Measurements from ENCODE around the gene CADM1.

Gene CADM1

DNA sequence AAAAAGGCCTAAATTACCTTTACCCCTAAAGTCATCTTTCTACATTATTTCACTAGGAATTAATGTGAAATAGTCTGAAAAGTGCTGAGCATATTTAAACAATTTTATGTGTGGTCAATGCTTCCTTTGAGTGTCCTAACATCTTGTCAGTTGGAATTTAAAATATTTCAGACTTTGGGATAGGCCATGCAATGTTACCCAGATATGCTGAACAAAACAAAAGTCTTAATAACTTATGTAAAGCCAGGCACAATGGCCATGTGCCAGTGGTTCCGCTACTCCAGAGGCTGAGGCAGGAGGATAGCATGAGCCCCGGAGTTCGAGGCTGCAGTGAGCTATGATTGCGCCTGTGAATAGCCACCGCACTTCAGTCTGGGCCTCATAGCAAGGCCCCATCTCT, 137.4 kb downstream of the CADM1 start:
- Histone ChIP-seq H3K4me1 (ENCODE audit: insufficient read depth, low read length) (peaks cover 15% of the 10 kb centered on the region), H3K9me3 (ENCODE audit: insufficient read depth, low read depth, low read length) (no peaks in the 10 kb centered on the region), H3K27me3 (ENCODE audit: insufficient read depth, low read length) (no peaks in the 10 kb centered on the region), H3K4me3 (ENCODE audit: low read length) (no peak overlapping the region), H3K9ac (ENCODE audit: low read depth, low read length) (no peak overlapping the region), H3K36me3 (ENCODE audit: insufficient read depth, low read length) (no peaks in the 10 kb centered on the region), H3K27ac (ENCODE audit: low read depth, low read length) (no peak overlapping the region)
- WGBS = 91% methylated on average over 5 of the region's 5 CpGs

DNA sequence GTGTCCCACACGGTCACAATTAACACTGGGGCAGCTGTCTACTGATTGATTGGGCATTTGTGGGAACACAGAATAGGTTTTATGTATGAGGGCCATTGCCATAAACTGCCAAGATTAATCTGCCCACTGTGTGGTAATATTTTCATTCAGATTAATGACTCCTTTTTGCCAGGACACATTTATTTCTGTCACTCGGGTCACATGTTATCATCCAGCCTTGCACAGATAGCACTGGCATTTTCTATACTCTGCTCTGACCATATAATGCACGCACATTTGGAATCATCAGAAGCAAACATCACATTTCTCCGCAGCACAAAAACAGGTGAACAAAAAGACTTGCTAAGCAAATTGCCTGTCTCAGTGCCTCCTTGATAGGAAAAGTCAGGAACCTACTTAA, 138.3 kb downstream of the CADM1 start:
- Histone ChIP-seq H3K27ac (ENCODE audit: low read depth, low read length) (no peak overlapping the region), H3K9ac (ENCODE audit: low read depth, low read length) (no peak overlapping the region), H3K9me3 (ENCODE audit: insufficient read depth, low read depth, low read length) (no peaks in the 10 kb centered on the region), H3K27me3 (ENCODE audit: insufficient read depth, low read length) (no peaks in the 10 kb centered on the region), H3K4me1 (ENCODE audit: insufficient read depth, low read length) (peaks cover 15% of the 10 kb centered on the region), H3K4me3 (ENCODE audit: low read length) (no peak overlapping the region), H3K36me3 (ENCODE audit: insufficient read depth, low read length) (no peaks in the 10 kb centered on the region)
- 95% methylated on average over 4 of the region's 4 CpGs for WGBS

DNA sequence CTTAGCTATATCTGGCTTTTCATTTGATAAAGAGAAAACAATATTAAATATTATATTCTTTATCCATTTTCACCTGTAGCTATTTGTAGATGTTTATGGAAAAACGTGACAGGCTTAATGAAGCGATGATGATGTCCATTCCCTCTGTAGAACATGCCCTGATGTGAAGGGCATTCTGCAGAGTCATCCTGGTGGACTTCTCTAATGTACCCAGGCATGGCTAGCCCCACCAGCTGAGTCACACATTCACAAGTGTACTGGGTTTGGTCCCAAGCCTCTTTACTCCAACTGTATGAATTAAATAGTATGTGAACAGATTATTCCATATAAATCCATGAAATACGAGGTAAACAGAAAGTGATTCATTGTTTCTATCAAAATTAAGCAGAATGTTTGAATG, 139.3 kb downstream of the CADM1 start:
- no peaks in the 10 kb centered on the region for H3K9me3 ChIP-seq (ENCODE audit: insufficient read depth, low read depth, low read length)
- peaks cover 15% of the 10 kb centered on the region for H3K4me1 ChIP-seq (ENCODE audit: insufficient read depth, low read length)
- no peak overlapping the region for H3K27ac ChIP-seq (ENCODE audit: low read depth, low read length)
- H3K9ac ChIP-seq (ENCODE audit: low read depth, low read length) = no peak overlapping the region
- 99% methylated on average over 3 of the region's 3 CpGs for WGBS
- no peaks in the 10 kb centered on the region for H3K36me3 ChIP-seq (ENCODE audit: insufficient read depth, low read length)
- no peak overlapping the region for H3K4me3 ChIP-seq (ENCODE audit: low read length)
- H3K27me3 ChIP-seq (ENCODE audit: insufficient read depth, low read length) = no peaks in the 10 kb centered on the region

DNA sequence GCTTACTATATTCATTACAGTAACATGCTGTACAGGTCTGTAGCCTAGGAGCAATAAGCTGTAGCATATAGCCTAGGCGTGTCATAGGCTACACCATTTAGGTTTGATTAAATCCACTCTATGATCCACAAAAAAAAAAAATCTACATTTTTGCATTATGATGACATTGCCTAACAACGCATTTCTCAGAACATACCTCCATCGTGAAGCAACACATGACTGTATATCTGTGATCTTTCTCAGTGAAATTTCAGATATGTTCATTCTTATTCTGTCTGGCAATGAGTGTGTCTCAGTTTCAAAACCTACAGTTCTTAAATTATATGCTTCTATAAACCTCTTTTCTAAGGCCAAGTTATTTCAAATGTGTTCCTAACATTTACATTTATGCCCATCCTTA, 140.3 kb downstream of the CADM1 start:
- Histone ChIP-seq H3K27ac (ENCODE audit: low read depth, low read length) (no peak overlapping the region), H3K9me3 (ENCODE audit: insufficient read depth, low read depth, low read length) (no peaks in the 10 kb centered on the region), H3K36me3 (ENCODE audit: insufficient read depth, low read length) (no peaks in the 10 kb centered on the region), H3K27me3 (ENCODE audit: insufficient read depth, low read length) (no peaks in the 10 kb centered on the region), H3K4me3 (ENCODE audit: low read length) (no peak overlapping the region), H3K9ac (ENCODE audit: low read depth, low read length) (no peak overlapping the region), H3K4me1 (ENCODE audit: insufficient read depth, low read length) (peaks cover 15% of the 10 kb centered on the region)
- WGBS = 97% methylated on average over 3 of the region's 3 CpGs

GRCh38 chr11:115363426-115363825, 140.8 kb downstream of the CADM1 start:
- Histone ChIP-seq H3K27me3 (ENCODE audit: insufficient read depth, low read length) (no peaks in the 10 kb centered on the region), H3K9me3 (ENCODE audit: insufficient read depth, low read depth, low read length) (no peaks in the 10 kb centered on the region), H3K36me3 (ENCODE audit: insufficient read depth, low read length) (no peaks in the 10 kb centered on the region), H3K4me3 (ENCODE audit: low read length) (no peak overlapping the region), H3K4me1 (ENCODE audit: insufficient read depth, low read length) (peaks cover 11% of the 10 kb centered on the region), H3K27ac (ENCODE audit: low read depth, low read length) (no peak overlapping the region), H3K9ac (ENCODE audit: low read depth, low read length) (no peak overlapping the region)
- WGBS = 100% methylated on average over 1 of the region's 2 CpGs

DNA sequence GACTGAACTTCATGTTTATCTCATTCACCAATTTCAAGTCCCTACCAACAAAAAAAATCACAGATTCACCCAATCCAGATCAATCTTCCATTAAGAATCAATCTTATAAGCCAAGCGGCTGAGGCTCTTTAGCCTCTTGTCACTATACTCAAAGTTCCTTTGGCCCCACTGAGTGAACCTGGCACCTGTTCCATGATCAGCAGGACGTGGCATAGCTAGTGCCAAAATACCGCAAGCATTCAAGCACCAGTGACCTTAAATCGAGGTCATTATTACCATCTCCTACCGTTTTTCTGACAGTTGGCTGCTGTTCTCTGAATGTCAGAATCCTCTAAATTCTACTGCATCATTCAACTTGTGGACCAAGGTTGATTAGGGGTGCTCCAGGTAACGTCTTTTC, 141.2 kb downstream of the CADM1 start:
- H3K4me1 ChIP-seq (ENCODE audit: insufficient read depth, low read length) = peaks cover 7% of the 10 kb centered on the region
- no peaks in the 10 kb centered on the region for H3K9me3 ChIP-seq (ENCODE audit: insufficient read depth, low read depth, low read length)
- no peak overlapping the region for H3K4me3 ChIP-seq (ENCODE audit: low read length)
- WGBS = 95% methylated on average over 5 of the region's 6 CpGs
- no peaks in the 10 kb centered on the region for H3K27me3 ChIP-seq (ENCODE audit: insufficient read depth, low read length)
- no peak overlapping the region for H3K9ac ChIP-seq (ENCODE audit: low read depth, low read length)
- H3K36me3 ChIP-seq (ENCODE audit: insufficient read depth, low read length) = no peaks in the 10 kb centered on the region
- no peak overlapping the region for H3K27ac ChIP-seq (ENCODE audit: low read depth, low read length)

GRCh38 chr11:115361025-115361424, 143.2 kb downstream of the CADM1 start:
- Histone ChIP-seq H3K9ac (ENCODE audit: low read depth, low read length) (no peak overlapping the region), H3K4me1 (ENCODE audit: insufficient read depth, low read length) (no peaks in the 10 kb centered on the region), H3K4me3 (ENCODE audit: low read length) (no peak overlapping the region), H3K9me3 (ENCODE audit: insufficient read depth, low read depth, low read length) (no peaks in the 10 kb centered on the region), H3K27me3 (ENCODE audit: insufficient read depth, low read length) (no peaks in the 10 kb centered on the region), H3K36me3 (ENCODE audit: insufficient read depth, low read length) (no peaks in the 10 kb centered on the region), H3K27ac (ENCODE audit: low read depth, low read length) (no peak overlapping the region)
- 93% methylated on average over 1 of the region's 1 CpG for WGBS

DNA sequence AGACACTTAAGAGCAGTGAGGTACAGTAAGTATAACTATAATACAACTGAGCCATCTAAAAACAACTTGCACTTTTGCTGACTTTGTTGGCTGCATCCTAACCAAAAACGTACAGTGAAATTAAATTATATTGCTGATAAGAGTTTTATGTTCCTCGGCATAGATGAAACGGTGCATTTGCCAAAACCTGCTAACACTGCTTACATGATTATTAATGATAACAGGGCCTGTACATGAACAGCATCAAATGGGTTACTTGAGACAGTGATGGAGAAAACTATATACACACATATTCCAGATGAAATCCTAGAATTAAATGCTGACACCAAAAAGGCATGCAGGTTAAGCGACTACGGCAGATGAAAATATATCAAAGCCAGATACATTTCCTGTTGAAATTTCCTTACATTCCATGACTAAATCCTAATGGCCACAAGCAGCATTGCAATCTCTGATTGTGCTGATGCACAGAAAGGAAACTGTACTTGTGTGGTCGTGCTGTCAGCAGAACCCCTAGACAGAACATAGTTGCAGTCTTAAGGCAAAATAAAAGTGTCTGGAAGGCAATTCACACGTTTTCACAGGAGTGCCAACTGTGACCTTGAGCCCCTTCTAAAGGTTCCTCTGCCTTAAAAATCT, 143.9 kb downstream of the CADM1 start:
- Histone ChIP-seq H3K9me3 (ENCODE audit: insufficient read depth, low read depth, low read length) (no peaks in the 10 kb centered on the region), H3K9ac (ENCODE audit: low read depth, low read length) (no peak overlapping the region), H3K4me3 (ENCODE audit: low read length) (no peak overlapping the region), H3K4me1 (ENCODE audit: insufficient read depth, low read length) (no peaks in the 10 kb centered on the region), H3K36me3 (ENCODE audit: insufficient read depth, low read length) (no peaks in the 10 kb centered on the region), H3K27ac (ENCODE audit: low read depth, low read length) (no peak overlapping the region), H3K27me3 (ENCODE audit: insufficient read depth, low read length) (no peaks in the 10 kb centered on the region)
- 91% methylated on average over 7 of the region's 7 CpGs for WGBS

GRCh38 chr11:115357066-115357465, 147.1 kb downstream of the CADM1 start:
- Histone ChIP-seq H3K9ac (ENCODE audit: low read depth, low read length) (no peak overlapping the region), H3K36me3 (ENCODE audit: insufficient read depth, low read length) (no peaks in the 10 kb centered on the region), H3K27me3 (ENCODE audit: insufficient read depth, low read length) (no peaks in the 10 kb centered on the region), H3K4me1 (ENCODE audit: insufficient read depth, low read length) (no peaks in the 10 kb centered on the region), H3K27ac (ENCODE audit: low read depth, low read length) (no peak overlapping the region), H3K4me3 (ENCODE audit: low read length) (no peak overlapping the region), H3K9me3 (ENCODE audit: insufficient read depth, low read depth, low read length) (no peaks in the 10 kb centered on the region)
- WGBS = 87% methylated on average over 5 of the region's 5 CpGs

- no peaks in the 10 kb centered on the region for H3K4me1 ChIP-seq (ENCODE audit: insufficient read depth, low read length)
- no peaks in the 10 kb centered on the region for H3K27me3 ChIP-seq (ENCODE audit: insufficient read depth, low read length)
- WGBS = 90% methylated on average over 4 of the region's 6 CpGs
- no peak overlapping the region for H3K9ac ChIP-seq (ENCODE audit: low read depth, low read length)
- H3K9me3 ChIP-seq (ENCODE audit: insufficient read depth, low read depth, low read length) = no peaks in the 10 kb centered on the region
- no peak overlapping the region for H3K27ac ChIP-seq (ENCODE audit: low read depth, low read length)
- H3K4me3 ChIP-seq (ENCODE audit: low read length) = no peak overlapping the region
- H3K36me3 ChIP-seq (ENCODE audit: insufficient read depth, low read length) = no peaks in the 10 kb centered on the region
Measured at GRCh38 chr11:115352805-115353485, 151.3 kb downstream of the CADM1 start.

DNA sequence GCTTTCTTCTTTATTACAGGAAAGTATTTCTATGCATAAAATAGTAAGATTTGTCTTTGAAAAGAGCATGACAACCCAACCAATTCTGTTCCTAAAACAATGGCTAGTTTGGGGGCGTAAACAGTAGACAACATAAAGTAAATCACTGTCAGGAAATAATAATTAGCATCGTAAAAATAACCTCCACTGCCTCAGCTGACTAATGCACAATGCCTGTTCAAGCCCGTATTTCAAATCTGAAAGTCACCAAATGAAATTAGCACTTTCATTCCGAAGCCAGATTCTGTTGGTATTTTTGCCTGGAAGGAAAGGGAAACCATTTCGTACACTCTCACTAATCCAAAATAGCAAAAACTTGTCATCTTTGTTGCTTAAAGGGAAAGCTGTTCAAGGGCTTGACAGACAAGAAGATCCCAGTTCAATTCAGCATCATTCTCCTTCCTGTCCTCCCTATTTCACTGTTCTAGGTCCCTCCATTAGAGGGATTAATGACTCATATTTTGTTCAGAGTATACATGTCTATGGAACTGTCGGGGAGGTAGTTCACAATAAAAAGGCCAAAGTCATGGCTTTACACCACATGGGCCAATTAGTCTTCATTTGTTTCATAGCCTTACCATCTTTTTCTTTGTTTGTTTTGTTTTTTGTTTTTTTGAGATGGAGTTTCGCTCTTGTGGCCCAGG, 154.7 kb downstream of the CADM1 start:
- Histone ChIP-seq H3K4me1 (ENCODE audit: insufficient read depth, low read length) (peaks cover 16% of the 10 kb centered on the region; the same call in 1 of the 2 replicates), H3K27ac (ENCODE audit: low read depth, low read length) (no peak overlapping the region), H3K9ac (ENCODE audit: low read depth, low read length) (no peak overlapping the region), H3K4me3 (ENCODE audit: low read length) (no peak overlapping the region), H3K27me3 (ENCODE audit: insufficient read depth, low read length) (no peaks in the 10 kb centered on the region), H3K9me3 (ENCODE audit: insufficient read depth, low read depth, low read length) (no peaks in the 10 kb centered on the region), H3K36me3 (ENCODE audit: insufficient read depth, low read length) (no peaks in the 10 kb centered on the region)
- 97% methylated on average over 6 of the region's 7 CpGs for WGBS
